ENCODE data around the gene DCDC2C. TPM values are rescaled to one million over a fixed set of nuclear protein-coding genes. Genes with fewer than 3 reads are reported as not detected.

The DCDC2C gene
- total RNA-seq, 1 experiment from 2014 or later: not detected

- CTCF ChIA-PET: no interaction called here
- no TSS peak for BruUV-seq (replicated peaks)
Observed at GRCh38 chr2:3867469-3867868, 164.1 kb downstream of the DCDC2C start.

GRCh38 chr2:3868012-3868805, 164.8 kb downstream of the DCDC2C start:
- H2AFZ ChIP-seq (ENCODE audit: low read length): no peak overlapping the region
- DNase-seq (no peak), ATAC-seq (no peak)
- ChIA-PET POLR2A (ENCODE audit: unreplicated experiment) (no interaction called here), CTCF (no interaction called here)
- no peaks in the 10 kb centered on the region for H4K20me1 ChIP-seq (ENCODE audit: low read length)
- H3K36me3 ChIP-seq (ENCODE audit: low read depth, low read length): no peaks in the 10 kb centered on the region
- H3K9ac ChIP-seq (ENCODE audit: low read length): no peak overlapping the region
- no peaks in the 10 kb centered on the region for H3F3A ChIP-seq (ENCODE audit: low read length, unreplicated experiment)
- H3K27me3 ChIP-seq (ENCODE audit: low read length): 0 out of 2 replicates have a peak, but pooled peaks cover 8% of the 10 kb centered on the region
- no peak overlapping the region for H3K4me3 ChIP-seq (ENCODE audit: low read length)
- TF ChIP-seq EZH2 (IDR thresholded peaks at IDR 0.05; ENCODE audit: low read length, unreplicated experiment) (no peak), CTCF (conservative IDR thresholded peaks at IDR 0.05; ENCODE audit: low read depth, low read length) (no peak), EZH2phosphoT487 (IDR thresholded peaks at IDR 0.05; ENCODE audit: borderline replicate concordance, low read length) (no peak)
- no peaks in the 10 kb centered on the region for H3K4me1 ChIP-seq (ENCODE audit: insufficient read depth, low read length)
- no peaks in the 10 kb centered on the region for H3K79me2 ChIP-seq (ENCODE audit: low read length)
- H3K9me3 ChIP-seq (ENCODE audit: low read length): no peaks in the 10 kb centered on the region
- no TSS peak for BruUV-seq (replicated peaks)
- no peak overlapping the region for H3K27ac ChIP-seq (ENCODE audit: low read length)
- no peak overlapping the region for H3K4me2 ChIP-seq (ENCODE audit: low read length)
- no peaks in the 10 kb centered on the region for H3K9me2 ChIP-seq (replicated peaks; ENCODE audit: low read length)
- intact Hi-C loops (cut with micrococcal nuclease): no loop called here

More at GRCh38 chr2:3867469-3867868, 164.1 kb downstream of the DCDC2C start:
- Histone ChIP-seq H3K79me2 (ENCODE audit: low read length) (no peaks in the 10 kb centered on the region), H3K9me3 (ENCODE audit: low read length) (no peaks in the 10 kb centered on the region), H3K4me1 (ENCODE audit: insufficient read depth, low read length) (no peaks in the 10 kb centered on the region), H3K9me2 (replicated peaks; ENCODE audit: low read length) (no peaks in the 10 kb centered on the region), H3F3A (ENCODE audit: low read length, unreplicated experiment) (no peaks in the 10 kb centered on the region), H3K4me3 (ENCODE audit: low read length) (no peak overlapping the region), H3K27me3 (ENCODE audit: low read length) (0 out of 2 replicates have a peak, but pooled peaks cover 8% of the 10 kb centered on the region), H3K4me2 (ENCODE audit: low read length) (no peak overlapping the region), H2AFZ (ENCODE audit: low read length) (no peak overlapping the region), H3K36me3 (ENCODE audit: low read depth, low read length) (no peaks in the 10 kb centered on the region), H3K27ac (ENCODE audit: low read length) (no peak overlapping the region), H4K20me1 (ENCODE audit: low read length) (no peaks in the 10 kb centered on the region), H3K9ac (ENCODE audit: low read length) (no peak overlapping the region)
- POLR2A ChIA-PET (ENCODE audit: unreplicated experiment): no interaction called here
- no peak for ATAC-seq
- TF ChIP-seq EZH2phosphoT487 (IDR thresholded peaks at IDR 0.05; ENCODE audit: borderline replicate concordance, low read length) (no peak), EZH2 (IDR thresholded peaks at IDR 0.05; ENCODE audit: low read length, unreplicated experiment) (no peak), CTCF (conservative IDR thresholded peaks at IDR 0.05; ENCODE audit: low read depth, low read length) (no peak)
- intact Hi-C loops (cut with micrococcal nuclease): no loop called here
- no peak for DNase-seq

- intact Hi-C loops (cut with micrococcal nuclease): no loop called here
- no peak overlapping the region for H3K9ac ChIP-seq (ENCODE audit: low read length)
- H3K79me2 ChIP-seq (ENCODE audit: low read length): no peaks in the 10 kb centered on the region
- no peak overlapping the region for H3K4me2 ChIP-seq (ENCODE audit: low read length)
- H3K9me3 ChIP-seq (ENCODE audit: low read length): no peaks in the 10 kb centered on the region
- H3K4me3 ChIP-seq (ENCODE audit: low read length): no peak overlapping the region
- POLR2A ChIA-PET (ENCODE audit: unreplicated experiment): no interaction called here
- no peak for ATAC-seq
- H3K9me2 ChIP-seq (replicated peaks; ENCODE audit: low read length): no peaks in the 10 kb centered on the region
- no peak for DNase-seq
- CTCF ChIA-PET: no interaction called here
- H3K36me3 ChIP-seq (ENCODE audit: low read depth, low read length): no peaks in the 10 kb centered on the region
- no peak overlapping the region for H3K27ac ChIP-seq (ENCODE audit: low read length)
- no peak overlapping the region for H2AFZ ChIP-seq (ENCODE audit: low read length)
- no peaks in the 10 kb centered on the region for H3K4me1 ChIP-seq (ENCODE audit: insufficient read depth, low read length)
- TF ChIP-seq EZH2 (IDR thresholded peaks at IDR 0.05; ENCODE audit: low read length, unreplicated experiment) (no peak), CTCF (conservative IDR thresholded peaks at IDR 0.05; ENCODE audit: low read depth, low read length) (no peak), EZH2phosphoT487 (IDR thresholded peaks at IDR 0.05; ENCODE audit: borderline replicate concordance, low read length) (no peak)
- BruUV-seq (replicated peaks): no TSS peak
- H3F3A ChIP-seq (ENCODE audit: low read length, unreplicated experiment): no peaks in the 10 kb centered on the region
- no peaks in the 10 kb centered on the region for H4K20me1 ChIP-seq (ENCODE audit: low read length)
- 0 out of 2 replicates have a peak, but pooled peaks cover 2% of the 10 kb centered on the region for H3K27me3 ChIP-seq (ENCODE audit: low read length)
Observed at GRCh38 chr2:3870222-3870621, 166.8 kb downstream of the DCDC2C start.
